ENCODE measurements around the gene CREB3L2. TPM values are rescaled to one million over a fixed set of nuclear protein-coding genes. Genes with fewer than 3 reads are reported as not detected.
A peak's percentile ranks its signal among the peaks of the same experiment; 100 is the strongest.

The CREB3L2 gene
- total and polyA plus RNA-seq, 2 experiments from 2014 or later = 37.6 to 38.3 TPM

GRCh38 chr7:137891016-137891655 lies 110.8 kb downstream of the CREB3L2 start:
- Histone ChIP-seq H3K9me3 (ENCODE audit: low read depth) (no peaks in the 10 kb centered on the region), H3K4me3 (no peak overlapping the region), H3K27ac (peak overlapping the region; percentile 47), H3K4me1 (ENCODE audit: insufficient read depth) (peaks cover 5% of the 10 kb centered on the region), H4K20me1 (ENCODE audit: insufficient read depth, poor library complexity, severe bottlenecking) (no peaks in the 10 kb centered on the region), H2AFZ (no peak overlapping the region), H3K36me3 (replicated peaks; ENCODE audit: insufficient read depth, low read depth) (no peaks in the 10 kb centered on the region), H3K4me2 (no peak overlapping the region), H3K27me3 (no peaks in the 10 kb centered on the region), H3K9me2 (replicated peaks; ENCODE audit: insufficient read depth) (no peaks in the 10 kb centered on the region), H3K79me2 (peaks cover 4% of the 10 kb centered on the region)
- TF ChIP-seq EZH2 (IDR thresholded peaks at IDR 0.05; ENCODE audit: borderline replicate concordance) (no peak), CTCF (IDR thresholded peaks at IDR 0.05; ENCODE audit: poor library complexity) (no peak), EZH2phosphoT487 (IDR thresholded peaks at IDR 0.05; ENCODE audit: low read depth, severe bottlenecking, unreplicated experiment) (no peak)
- 91% methylated on average over 4 of the region's 4 CpGs for WGBS (ENCODE audit: low lambda C conversion rate, missing lambda C conversion rate)
- DNase-seq (ENCODE audit: low spot score) = no peak

GRCh38 chr7:137890449-137890921 lies 111.4 kb downstream of the CREB3L2 start:
- Histone ChIP-seq H4K20me1 (ENCODE audit: insufficient read depth, poor library complexity, severe bottlenecking) (no peaks in the 10 kb centered on the region), H3K27ac (no peak overlapping the region), H3K36me3 (replicated peaks; ENCODE audit: insufficient read depth, low read depth) (no peaks in the 10 kb centered on the region)

GRCh38 chr7:137888241-137888640 lies 113.6 kb downstream of the CREB3L2 start:
- Histone ChIP-seq H3K4me3 (no peak overlapping the region), H3K4me1 (ENCODE audit: insufficient read depth) (peaks cover 2% of the 10 kb centered on the region), H2AFZ (no peak overlapping the region), H3K27me3 (no peaks in the 10 kb centered on the region), H3K4me2 (no peak overlapping the region), H4K20me1 (ENCODE audit: insufficient read depth, poor library complexity, severe bottlenecking) (no peaks in the 10 kb centered on the region), H3K9me2 (replicated peaks; ENCODE audit: insufficient read depth) (no peaks in the 10 kb centered on the region), H3K9me3 (ENCODE audit: low read depth) (no peaks in the 10 kb centered on the region), H3K79me2 (peaks cover 4% of the 10 kb centered on the region), H3K36me3 (replicated peaks; ENCODE audit: insufficient read depth, low read depth) (no peaks in the 10 kb centered on the region), H3K27ac (no peak overlapping the region)
- 97% methylated on average over 2 of the region's 2 CpGs for WGBS (ENCODE audit: low lambda C conversion rate, missing lambda C conversion rate)
- no peak for DNase-seq (ENCODE audit: low spot score)
- TF ChIP-seq EZH2phosphoT487 (IDR thresholded peaks at IDR 0.05; ENCODE audit: low read depth, severe bottlenecking, unreplicated experiment) = no peak
- no peak for TF ChIP-seq EZH2 (IDR thresholded peaks at IDR 0.05; ENCODE audit: borderline replicate concordance)
- no peak for TF ChIP-seq CTCF (IDR thresholded peaks at IDR 0.05; ENCODE audit: poor library complexity)

More at GRCh38 chr7:137890449-137890921, 111.4 kb downstream of the CREB3L2 start:
- 38% methylated on average over 3 of the region's 3 CpGs for WGBS (ENCODE audit: low lambda C conversion rate, missing lambda C conversion rate)
- DNase-seq (ENCODE audit: low spot score) = no peak
- no peak for TF ChIP-seq EZH2 (IDR thresholded peaks at IDR 0.05; ENCODE audit: borderline replicate concordance)
- H3K4me1 ChIP-seq (ENCODE audit: insufficient read depth) = peaks cover 5% of the 10 kb centered on the region
- H3K27me3 ChIP-seq = no peaks in the 10 kb centered on the region
- H3K9me2 ChIP-seq (replicated peaks; ENCODE audit: insufficient read depth) = no peaks in the 10 kb centered on the region
- no peak overlapping the region for H2AFZ ChIP-seq
- H3K79me2 ChIP-seq = peaks cover 4% of the 10 kb centered on the region
- no peaks in the 10 kb centered on the region for H3K9me3 ChIP-seq (ENCODE audit: low read depth)
- no peak overlapping the region for H3K4me3 ChIP-seq
- H3K4me2 ChIP-seq = no peak overlapping the region

GRCh38 chr7:137886746-137887145 lies 115.1 kb downstream of the CREB3L2 start:
- H3K79me2 ChIP-seq = peaks cover 4% of the 10 kb centered on the region
- no peaks in the 10 kb centered on the region for H3K36me3 ChIP-seq (replicated peaks; ENCODE audit: insufficient read depth, low read depth)
- H3K4me1 ChIP-seq (ENCODE audit: insufficient read depth) = no peaks in the 10 kb centered on the region
- peak overlapping the region; percentile 28 for H3K27ac ChIP-seq
- no peaks in the 10 kb centered on the region for H3K9me3 ChIP-seq (ENCODE audit: low read depth)
- TF ChIP-seq EZH2phosphoT487 (IDR thresholded peaks at IDR 0.05; ENCODE audit: low read depth, severe bottlenecking, unreplicated experiment) (no peak), EZH2 (IDR thresholded peaks at IDR 0.05; ENCODE audit: borderline replicate concordance) (no peak), CTCF (IDR thresholded peaks at IDR 0.05; ENCODE audit: poor library complexity) (no peak)
- H4K20me1 ChIP-seq (ENCODE audit: insufficient read depth, poor library complexity, severe bottlenecking) = no peaks in the 10 kb centered on the region
- no peak overlapping the region for H3K4me2 ChIP-seq
- 46% methylated on average over 2 of the region's 2 CpGs for WGBS (ENCODE audit: low lambda C conversion rate, missing lambda C conversion rate)
- no peak overlapping the region for H3K4me3 ChIP-seq
- no peak overlapping the region for H2AFZ ChIP-seq
- H3K27me3 ChIP-seq = no peaks in the 10 kb centered on the region
- H3K9me2 ChIP-seq (replicated peaks; ENCODE audit: insufficient read depth) = no peaks in the 10 kb centered on the region
- DNase-seq (ENCODE audit: low spot score) = no peak

All from hepatocyte (in vitro differentiated cells).